Limb (tissue), 2 donors: ENCODE measurements around the gene ARHGAP5.
A peak's percentile ranks its signal among the peaks of the same experiment; 100 is the strongest.

Experiments used
- DNase-seq, 2 donors: peaks; one replicate each; pipeline ENCODE4 v3.0.0-alpha.2; 2016; ENCODE audit errors: extremely low spot score in 2 of 2

The ARHGAP5 gene

GRCh38 chr14:32171469-32171868 lies 94.4 kb downstream of the ARHGAP5 start:
- DNase-seq = no peak

GRCh38 chr14:32183151-32184058 lies 106.3 kb downstream of the ARHGAP5 start:
- no peak for DNase-seq

GRCh38 chr14:32185097-32185496 lies 108.0 kb downstream of the ARHGAP5 start:
- no peak for DNase-seq

GRCh38 chr14:32186248-32186647 lies 109.1 kb downstream of the ARHGAP5 start:
- DNase-seq = no peak

GRCh38 chr14:32189811-32190210 lies 112.7 kb downstream of the ARHGAP5 start:
- no peak for DNase-seq

- peak in 1 of 2 donors; percentile 4 for DNase-seq
Measured at GRCh38 chr14:32190673-32191072, 113.6 kb downstream of the ARHGAP5 start.

GRCh38 chr14:32192712-32193373 lies 115.7 kb downstream of the ARHGAP5 start:
- no peak for DNase-seq

GRCh38 chr14:32193532-32193931 lies 116.4 kb downstream of the ARHGAP5 start:
- DNase-seq = no peak

- no peak for DNase-seq
Measured at GRCh38 chr14:32195636-32196035, 118.5 kb downstream of the ARHGAP5 start.

GRCh38 chr14:32197919-32198318 lies 120.8 kb downstream of the ARHGAP5 start:
- no peak for DNase-seq

- DNase-seq = no peak
Measured at GRCh38 chr14:32200368-32201192, 123.5 kb downstream of the ARHGAP5 start.

- peak; percentile 77 to 90 for DNase-seq
Measured at GRCh38 chr14:32201193-32201815, 124.2 kb downstream of the ARHGAP5 start.

GRCh38 chr14:32201816-32202490 lies 124.8 kb downstream of the ARHGAP5 start, which contains the start of gene RNU6-7:
Gene RNU6-7, plus strand, starts transcription at chr14:32202045.
- peak in 1 of 2 donors; percentile 76 for DNase-seq

GRCh38 chr14:32202491-32202997 lies 125.4 kb downstream of the ARHGAP5 start:
- peak; percentile 31 to 45 for DNase-seq

GRCh38 chr14:32202998-32203882 lies 126.1 kb downstream of the ARHGAP5 start, which contains the start of gene RNU6-8:
Gene RNU6-8, minus strand, starts transcription at chr14:32203269.
- peak; percentile 89 to 94 for DNase-seq

GRCh38 chr14:32203928-32204357 lies 126.8 kb downstream of the ARHGAP5 start:
- DNase-seq = peak in 1 of 2 donors; percentile 43

GRCh38 chr14:32205554-32205953 lies 128.4 kb downstream of the ARHGAP5 start:
- DNase-seq = no peak

GRCh38 chr14:32205984-32206383 lies 128.9 kb downstream of the ARHGAP5 start:
- no peak for DNase-seq

GRCh38 chr14:32206552-32206951 lies 129.4 kb downstream of the ARHGAP5 start:
- DNase-seq = no peak
